Skeletal muscle tissue (tissue), 4 donors: Measurements from ENCODE around the gene APBB2. TPM values are rescaled to one million over a fixed set of nuclear protein-coding genes. Genes with fewer than 3 reads are reported as not detected.
A peak's percentile ranks its signal among the peaks of the same experiment; 100 is the strongest.

Source experiments
- H3K27ac ChIP-seq: one replicate; pipeline ENCODE4 v1.7.0; 2013; ENCODE audit warnings: mild to moderate bottlenecking, low read depth, low read length, inconsistent platforms
- H3K27me3 ChIP-seq, 3 donors: one replicate each; pipeline ENCODE4 v1.7.0; 2013; ENCODE audit warnings: low read length in 3 of 3; ENCODE audit not compliant: control insufficient read depth in 3 of 3, insufficient read depth in 3 of 3
- H3K36me3 ChIP-seq, 3 donors: one replicate each; pipeline ENCODE4 v1.7.0; 2013; ENCODE audit warnings: low read length in 3 of 3; ENCODE audit not compliant: control insufficient read depth in 3 of 3, insufficient read depth in 3 of 3
- H3K4me1 ChIP-seq, 3 donors: one replicate each; pipeline ENCODE4 v1.7.0; 2013; ENCODE audit warnings: low read length in 3 of 3, mild to moderate bottlenecking in 3 of 3; ENCODE audit not compliant: control insufficient read depth in 3 of 3, insufficient read depth in 3 of 3
- H3K4me3 ChIP-seq, 3 donors: one replicate each; pipeline ENCODE4 v1.7.0; 2013; ENCODE audit warnings: low read length in 3 of 3
- H3K9ac ChIP-seq, 3 donors: one replicate each; pipeline ENCODE4 v1.7.0; 2013; ENCODE audit warnings: low read length in 3 of 3, mild to moderate bottlenecking in 3 of 3, moderate library complexity in 2 of 3, low read depth in 1 of 3
- H3K9me3 ChIP-seq, 3 donors: one replicate each; pipeline ENCODE4 v1.7.0; 2013; ENCODE audit warnings: low read length in 3 of 3; ENCODE audit not compliant: control insufficient read depth in 3 of 3
- total RNA-seq: library from RNA; depleted of rRNA; stranded (reverse); fragments of >200 nt; gene quantifications from one replicate; pipeline ENCODE4 v1.2.3, GENCODE V29; 2014
- donor health status: Osteomylitis.

Gene APBB2
- total RNA-seq, 1 donor from 2014 or later: 41.2 TPM

DNA sequence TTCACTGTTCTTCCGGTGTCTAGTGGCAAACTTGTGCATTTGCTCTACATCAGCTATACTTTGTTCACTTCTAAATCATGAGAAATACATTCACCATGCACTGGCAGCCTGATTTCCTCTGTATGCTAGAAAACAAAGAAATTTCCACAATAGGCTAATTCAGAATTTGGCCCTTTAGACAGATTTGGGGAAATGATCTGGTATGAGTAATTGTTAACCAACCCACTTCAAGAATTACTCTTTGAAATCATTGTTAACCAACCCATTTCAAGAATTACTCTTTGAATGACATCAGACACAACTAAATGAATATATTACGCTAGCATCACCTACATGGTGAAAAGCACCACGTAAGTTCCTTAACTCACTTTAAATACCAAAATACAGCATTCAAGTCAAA lies 14.6 kb downstream of the APBB2 start:
- H3K27ac ChIP-seq: no peak overlapping the region

DNA sequence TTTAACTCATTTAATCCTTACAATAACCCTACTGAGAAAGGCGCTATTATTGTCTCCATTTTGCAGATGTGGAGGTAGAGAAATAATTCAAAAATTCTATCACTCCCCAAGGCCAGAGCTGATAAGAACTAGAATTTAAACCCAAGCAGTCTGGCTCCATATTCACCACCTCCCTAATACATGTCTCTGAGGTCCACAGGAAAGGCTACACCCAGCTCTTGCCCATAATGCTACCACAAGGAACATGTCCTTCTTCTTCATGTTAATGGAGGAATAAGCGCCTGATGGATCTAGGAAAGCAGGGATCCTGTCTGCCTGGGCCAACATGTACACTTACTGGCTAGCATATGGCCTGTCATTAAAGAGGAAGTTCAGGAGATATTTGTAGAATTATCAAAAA lies 16.3 kb downstream of the APBB2 start:
- Histone ChIP-seq H3K36me3 (no peaks in the 10 kb centered on the region), H3K27ac (no peak overlapping the region), H3K9ac (no peak overlapping the region), H3K4me3 (no peak overlapping the region), H3K4me1 (peaks cover 0 to 7% (median 0%) of the 10 kb centered on the region in 3 donors), H3K27me3 (no peaks in the 10 kb centered on the region), H3K9me3 (no peaks in the 10 kb centered on the region)

More for the DNA sequence above, 14.6 kb downstream of the APBB2 start:
- Histone ChIP-seq H3K36me3 (no peaks in the 10 kb centered on the region), H3K4me1 (peaks cover 10 to 14% (median 10%) of the 10 kb centered on the region in 3 donors), H3K9ac (no peak overlapping the region), H3K27me3 (no peaks in the 10 kb centered on the region), H3K9me3 (no peaks in the 10 kb centered on the region), H3K4me3 (no peak overlapping the region)

DNA sequence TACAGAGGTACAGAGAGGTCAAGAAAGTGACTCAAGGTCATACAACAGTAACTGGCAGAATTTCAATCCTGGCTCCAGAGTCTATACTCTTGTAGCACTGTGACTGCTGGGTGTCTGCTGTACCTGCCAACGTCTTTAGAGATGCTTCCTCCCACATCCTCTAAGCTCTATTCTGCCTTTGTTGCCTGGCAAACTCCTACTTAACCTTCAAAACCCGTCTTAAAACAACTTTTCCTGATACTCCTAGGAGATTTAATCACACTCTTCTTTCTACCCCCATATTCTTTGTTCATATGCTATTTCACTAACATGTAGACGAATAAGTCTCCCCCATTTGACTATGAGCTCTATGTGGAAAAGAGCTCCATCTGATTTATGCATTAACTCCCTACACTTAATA lies 16.8 kb downstream of the APBB2 start:
- no peaks in the 10 kb centered on the region for H3K36me3 ChIP-seq
- peaks cover 0 to 7% (median 0%) of the 10 kb centered on the region in 3 donors for H3K4me1 ChIP-seq
- H3K9me3 ChIP-seq: no peaks in the 10 kb centered on the region
- H3K27ac ChIP-seq: no peak overlapping the region
- no peak overlapping the region for H3K4me3 ChIP-seq
- no peaks in the 10 kb centered on the region for H3K27me3 ChIP-seq
- H3K9ac ChIP-seq: no peak overlapping the region

DNA sequence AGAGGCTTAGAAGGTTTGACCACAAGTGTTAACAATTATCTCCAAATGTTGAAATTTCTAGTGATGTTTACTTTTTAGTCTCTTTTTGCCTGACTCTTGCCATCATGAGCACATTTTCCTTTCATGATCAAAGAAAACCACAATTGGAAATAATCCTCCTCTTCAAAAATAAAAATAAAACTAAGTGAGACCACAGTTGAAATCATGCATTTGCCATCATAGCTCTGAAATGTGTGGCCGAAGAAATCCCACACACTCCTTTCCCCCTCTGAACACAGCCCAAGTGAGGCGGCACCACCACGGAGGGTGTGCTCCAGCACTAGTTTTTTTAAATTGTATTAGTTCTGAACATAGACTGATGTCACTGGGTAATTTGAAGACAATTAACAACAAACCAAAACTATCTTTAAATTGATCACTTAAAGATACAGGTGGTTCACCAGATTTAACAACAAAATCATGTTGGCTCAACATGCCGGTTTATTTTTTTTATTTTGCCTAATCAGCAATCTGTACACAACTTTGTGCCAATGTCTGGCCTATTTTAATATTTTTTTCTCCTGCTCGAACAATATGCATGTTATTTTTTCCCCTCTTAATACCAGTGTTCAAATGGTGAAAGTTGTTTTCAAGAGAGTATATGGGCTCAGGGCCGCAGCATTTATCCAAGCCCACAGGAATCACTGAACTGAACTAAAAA lies 17.6 kb downstream of the APBB2 start:
- peaks cover 0 to 7% (median 0%) of the 10 kb centered on the region in 3 donors for H3K4me1 ChIP-seq
- H3K9me3 ChIP-seq: no peaks in the 10 kb centered on the region
- no peaks in the 10 kb centered on the region for H3K36me3 ChIP-seq
- no peaks in the 10 kb centered on the region for H3K27me3 ChIP-seq
- H3K9ac ChIP-seq: no peak overlapping the region
- H3K27ac ChIP-seq: no peak overlapping the region
- H3K4me3 ChIP-seq: no peak overlapping the region

DNA sequence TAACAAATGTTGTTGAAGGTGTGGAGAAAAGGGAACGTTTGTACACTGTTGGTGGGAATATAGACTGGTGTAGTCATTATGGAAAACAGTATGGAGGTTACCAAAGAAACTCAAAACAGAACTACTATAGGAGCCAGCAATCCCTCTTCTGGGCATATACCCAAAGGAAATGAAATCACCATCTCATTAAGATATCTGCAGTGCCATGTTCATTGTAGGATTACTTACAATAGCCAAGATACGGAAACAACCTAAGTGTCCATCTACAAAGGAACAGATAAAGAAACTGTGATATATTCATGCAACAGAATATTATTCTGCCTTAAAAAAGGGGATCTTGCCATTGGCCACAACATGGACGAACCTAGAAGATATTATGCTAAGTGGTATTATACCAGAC lies 22.2 kb downstream of the APBB2 start:
- H3K27me3 ChIP-seq: no peaks in the 10 kb centered on the region
- no peaks in the 10 kb centered on the region for H3K36me3 ChIP-seq
- H3K9me3 ChIP-seq: no peaks in the 10 kb centered on the region
- no peak overlapping the region for H3K4me3 ChIP-seq
- no peak overlapping the region for H3K27ac ChIP-seq
- H3K9ac ChIP-seq: no peak overlapping the region
- H3K4me1 ChIP-seq: peaks cover 0 to 5% (median 4%) of the 10 kb centered on the region in 3 donors

DNA sequence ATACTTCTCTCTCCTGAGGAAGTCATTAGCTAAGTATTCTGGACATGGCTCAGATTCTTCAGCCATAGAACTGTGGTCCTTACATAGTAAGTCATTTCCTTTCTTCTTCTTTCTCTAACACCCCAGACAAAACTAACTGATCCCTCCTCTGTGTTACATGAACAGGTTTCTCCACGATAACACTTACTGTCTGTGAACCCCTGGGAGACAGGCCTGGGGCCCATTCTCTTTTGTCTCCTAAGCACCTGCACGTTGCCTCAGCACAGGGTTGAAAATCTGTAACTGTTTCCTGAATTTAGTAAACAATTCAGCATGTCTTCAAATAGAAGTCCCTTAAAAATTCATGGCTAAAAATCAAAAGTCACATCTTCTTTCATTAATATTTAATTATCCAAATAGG lies 24.7 kb downstream of the APBB2 start:
- Histone ChIP-seq H3K4me1 (peaks cover 6 to 15% (median 11%) of the 10 kb centered on the region in 3 donors), H3K4me3 (no peak overlapping the region), H3K36me3 (no peaks in the 10 kb centered on the region), H3K27ac (no peak overlapping the region), H3K9me3 (no peaks in the 10 kb centered on the region), H3K9ac (no peak overlapping the region), H3K27me3 (no peaks in the 10 kb centered on the region)

DNA sequence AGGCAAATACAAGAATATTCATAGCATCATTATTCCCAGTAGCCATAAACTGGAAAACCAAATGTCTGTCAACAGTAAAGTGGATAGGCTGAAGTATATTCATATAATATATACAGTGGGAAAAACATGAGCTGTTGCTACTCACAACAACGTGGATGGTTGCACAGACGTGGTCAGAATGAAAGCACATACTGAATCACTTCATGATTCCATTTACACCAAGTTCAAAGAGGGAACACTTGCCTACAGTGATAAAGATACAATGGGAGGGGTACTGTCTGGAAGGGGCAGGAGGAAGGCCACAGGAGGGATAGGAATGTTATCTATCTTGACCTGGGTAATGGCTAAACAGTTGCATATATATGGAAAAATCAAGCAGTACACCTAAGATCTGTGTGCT lies 25.3 kb downstream of the APBB2 start:
- no peak overlapping the region for H3K4me3 ChIP-seq
- no peak overlapping the region for H3K9ac ChIP-seq
- no peaks in the 10 kb centered on the region for H3K36me3 ChIP-seq
- no peaks in the 10 kb centered on the region for H3K27me3 ChIP-seq
- no peaks in the 10 kb centered on the region for H3K9me3 ChIP-seq
- no peak overlapping the region for H3K27ac ChIP-seq
- H3K4me1 ChIP-seq: peaks cover 6 to 15% (median 11%) of the 10 kb centered on the region in 3 donors

DNA sequence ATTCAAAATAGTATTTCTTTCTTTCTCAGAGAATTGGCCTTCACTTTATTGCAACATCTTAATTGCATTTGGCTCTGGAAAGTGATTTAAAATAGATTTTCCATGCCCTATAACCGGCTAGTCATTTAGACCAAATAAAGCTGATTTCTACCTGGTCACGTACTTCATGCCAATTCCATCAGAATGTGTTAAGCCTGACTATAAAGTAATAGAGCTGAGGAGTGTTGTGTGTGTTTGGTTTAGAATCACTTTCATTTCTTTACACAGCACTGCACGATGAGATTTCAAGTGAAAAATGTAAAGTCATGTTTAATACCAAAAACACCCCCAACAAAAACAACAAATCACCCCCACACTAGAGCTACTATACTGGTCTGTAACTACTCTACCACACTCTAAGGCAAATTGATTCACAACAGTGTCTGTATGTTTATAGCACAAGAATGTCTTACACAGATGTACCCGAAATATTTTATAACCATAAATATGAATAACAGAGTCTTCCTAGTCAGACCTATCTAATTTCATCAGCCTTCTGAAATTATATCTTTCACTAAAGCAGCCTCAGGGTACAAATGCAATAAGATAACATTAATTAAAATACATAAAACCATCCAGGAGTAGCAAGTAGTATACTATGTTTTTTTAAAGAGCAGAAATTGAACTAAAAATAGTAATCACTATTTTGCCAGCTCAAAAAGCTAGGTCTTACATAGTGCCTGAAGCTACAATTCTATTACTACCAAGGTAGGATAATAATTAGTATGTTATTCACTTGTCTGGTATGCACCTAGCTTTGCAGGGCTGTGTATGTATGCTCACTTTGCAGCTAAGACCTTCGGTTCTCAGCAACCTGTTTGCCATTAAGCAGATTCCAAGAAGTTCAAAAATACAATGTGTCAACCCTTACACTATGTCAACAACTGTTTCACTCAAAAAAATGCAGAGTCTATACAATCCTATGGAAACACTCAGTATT lies 28.4 kb downstream of the APBB2 start:
- peaks cover 6 to 15% (median 8%) of the 10 kb centered on the region in 3 donors for H3K4me1 ChIP-seq

DNA sequence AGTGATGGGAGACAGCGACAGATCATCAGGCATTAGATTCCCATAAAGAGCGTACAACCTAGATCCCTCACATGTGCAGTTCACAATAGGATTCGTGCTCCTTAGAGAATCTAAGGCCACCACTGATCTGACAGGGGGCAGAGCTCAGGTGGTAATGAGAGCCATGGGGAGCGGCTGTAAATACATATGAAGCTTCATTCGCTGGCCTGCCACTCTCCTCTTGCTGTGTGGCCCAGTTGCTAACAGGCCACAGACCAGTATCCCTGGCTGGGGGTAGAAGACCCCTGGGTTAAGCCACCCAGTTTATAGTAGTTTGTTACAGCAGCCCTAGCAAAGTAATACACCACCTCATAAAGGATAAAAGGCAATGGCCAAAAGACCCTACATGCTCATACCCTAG lies 30.3 kb downstream of the APBB2 start:
- H3K4me1 ChIP-seq: peaks cover 6 to 15% (median 8%) of the 10 kb centered on the region in 3 donors

More for the DNA sequence above, 28.4 kb downstream of the APBB2 start:
- H3K27me3 ChIP-seq: no peaks in the 10 kb centered on the region
- no peak overlapping the region for H3K4me3 ChIP-seq
- peak overlapping the region in 1 of 3 donors; percentile 10 for H3K9ac ChIP-seq
- no peaks in the 10 kb centered on the region for H3K36me3 ChIP-seq
- no peak overlapping the region for H3K27ac ChIP-seq
- H3K9me3 ChIP-seq: no peaks in the 10 kb centered on the region

More for the DNA sequence above, 30.3 kb downstream of the APBB2 start:
- no peaks in the 10 kb centered on the region for H3K27me3 ChIP-seq
- H3K9me3 ChIP-seq: no peaks in the 10 kb centered on the region
- no peaks in the 10 kb centered on the region for H3K36me3 ChIP-seq
- H3K9ac ChIP-seq: no peak overlapping the region
- H3K27ac ChIP-seq: no peak overlapping the region
- no peak overlapping the region for H3K4me3 ChIP-seq
